Left hindlimb (tissue), 1 donor: ENCODE measurements around the gene GATAD2A.
A peak's percentile ranks its signal among the peaks of the same experiment; 100 is the strongest.

Experiments used
- DNase-seq: peaks from one replicate; pipeline ENCODE4 v3.0.0-alpha.2; 2018

GATAD2A gene

GRCh38 chr19:19549804-19550464 lies 144.5 kb downstream of the GATAD2A start:
- no peak for DNase-seq

GRCh38 chr19:19550485-19550929 lies 145.0 kb downstream of the GATAD2A start:
- DNase-seq, result peak; percentile 87

- DNase-seq, result no peak
Measured at GRCh38 chr19:19550972-19551852, 145.7 kb downstream of the GATAD2A start.

- peak; percentile 78 for DNase-seq
Measured at GRCh38 chr19:19551853-19552192, 146.3 kb downstream of the GATAD2A start.

GRCh38 chr19:19552798-19553197 lies 147.3 kb downstream of the GATAD2A start:
- DNase-seq, result no peak

- peak; percentile 3 for DNase-seq
Measured at GRCh38 chr19:19553670-19554069, 148.2 kb downstream of the GATAD2A start.

- peak; percentile 44 for DNase-seq
Measured at GRCh38 chr19:19554074-19555023, 148.9 kb downstream of the GATAD2A start.

GRCh38 chr19:19558055-19558454 lies 152.6 kb downstream of the GATAD2A start:
- peak; percentile 18 for DNase-seq
